ENCODE measurements around the gene ZC3H15.
"Not testable (repeated sequence)": the region's sequence is repeated elsewhere in the genome, so short reads cannot be mapped to it uniquely, and the experiment has no call there.

ZC3H15 gene

DNA sequence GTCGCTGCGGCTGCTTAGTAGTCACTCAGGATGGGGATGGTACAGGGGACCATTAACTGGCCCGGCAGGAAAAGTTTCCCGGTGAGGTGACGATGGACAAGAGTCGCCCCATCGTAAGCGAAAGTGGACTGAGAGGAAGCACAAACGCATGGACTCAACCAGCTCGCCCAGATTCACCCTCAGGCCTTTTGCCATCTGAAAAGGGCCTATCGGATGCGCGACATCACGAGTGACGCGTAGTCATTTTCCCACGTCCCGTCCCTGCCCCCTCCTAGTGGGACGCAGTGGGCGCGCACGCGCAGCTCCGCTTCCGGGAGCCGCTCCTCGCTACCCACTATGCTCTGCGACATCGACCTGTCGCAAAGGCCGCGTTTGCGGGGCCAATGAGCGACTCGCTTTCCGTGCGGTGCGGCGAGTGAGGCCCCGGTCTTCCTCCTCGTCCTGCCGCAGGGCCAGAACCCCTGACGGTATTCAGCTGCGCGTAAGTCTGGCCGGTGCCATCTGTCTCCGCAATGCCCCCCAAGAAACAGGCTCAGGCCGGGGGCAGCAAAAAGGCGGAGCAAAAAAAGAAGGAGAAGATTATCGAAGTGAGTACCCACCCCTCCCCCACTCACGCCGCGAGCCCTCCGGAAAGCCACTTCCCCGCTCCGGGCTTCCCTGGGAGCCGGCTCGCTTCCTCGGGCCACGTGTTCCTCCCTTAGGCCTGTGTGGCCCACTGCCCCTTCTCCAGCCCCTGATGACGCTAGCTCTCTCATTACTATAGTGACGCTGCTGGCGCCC, at the start of gene ZC3H15:
ZC3H15 (plus strand) TSS at position 390 of the 780 bp plus-strand sequence; CDS start at position 513, 123 bp downstream.
- peak; percentile 96 for DNase-seq (ENCODE audit: low read depth)

DNA sequence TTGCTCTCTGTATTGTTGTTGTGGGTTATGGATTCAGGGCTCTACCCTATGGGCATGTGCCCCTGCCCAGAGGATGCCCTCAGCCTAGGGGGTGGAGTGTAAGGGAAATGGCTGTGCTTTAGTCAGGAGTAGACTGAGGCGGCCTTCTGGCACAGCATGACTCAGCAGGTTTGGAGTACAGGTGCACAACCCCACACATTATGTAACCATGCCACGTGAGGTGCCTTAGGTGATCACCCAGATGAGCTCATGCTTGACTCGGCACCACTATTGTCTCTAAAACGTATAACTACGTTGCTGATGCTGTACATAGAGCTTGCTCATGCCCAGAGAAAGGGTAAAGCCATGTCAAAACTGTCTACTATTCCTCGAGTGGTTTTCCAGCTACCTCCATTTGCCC, 48.3 kb upstream of the ZC3H15 start:
- no peak for DNase-seq (ENCODE audit: low read depth)

DNA sequence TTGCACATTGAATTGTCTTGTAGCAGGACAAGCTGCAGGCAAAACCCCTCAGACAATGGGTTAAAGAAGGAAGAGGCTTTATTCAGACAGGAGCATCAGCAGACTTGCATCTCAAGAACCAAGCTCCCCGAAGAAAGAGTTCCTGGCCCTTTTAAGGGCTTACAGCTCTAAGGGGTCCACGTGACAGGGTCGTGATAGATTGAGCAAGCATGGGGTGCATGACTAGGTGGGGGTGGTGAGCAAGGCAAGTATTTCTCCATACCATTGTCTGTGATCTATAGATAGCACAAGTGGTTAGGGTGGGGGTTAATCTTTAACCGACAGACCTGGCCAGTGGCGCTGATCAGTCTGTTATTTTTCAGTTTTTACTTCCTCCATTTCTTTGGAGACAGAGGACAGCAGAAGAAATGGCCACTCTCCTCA, 46.4 kb upstream of the ZC3H15 start:
- not testable (repeated sequence) for DNase-seq (ENCODE audit: low read depth)

DNA sequence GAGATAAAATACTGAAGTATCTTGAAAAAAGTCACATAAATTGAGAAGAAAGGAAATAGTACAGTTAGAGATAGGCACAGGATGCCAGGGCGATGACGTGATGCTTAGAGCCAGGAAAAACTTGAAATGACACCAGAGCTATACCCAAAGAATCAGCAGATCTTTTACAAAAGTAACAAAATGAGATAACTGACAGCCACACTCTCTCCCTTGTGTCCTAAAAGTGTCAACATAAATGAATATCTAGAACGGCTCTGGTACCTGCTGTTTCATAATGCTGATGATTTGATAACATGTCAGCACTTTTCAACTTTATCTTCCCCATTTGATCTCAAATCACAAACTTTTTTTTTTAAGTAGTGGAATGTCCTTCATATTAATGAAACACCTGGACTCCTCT, 45.6 kb upstream of the ZC3H15 start:
- DNase-seq (ENCODE audit: low read depth), result no peak

DNA sequence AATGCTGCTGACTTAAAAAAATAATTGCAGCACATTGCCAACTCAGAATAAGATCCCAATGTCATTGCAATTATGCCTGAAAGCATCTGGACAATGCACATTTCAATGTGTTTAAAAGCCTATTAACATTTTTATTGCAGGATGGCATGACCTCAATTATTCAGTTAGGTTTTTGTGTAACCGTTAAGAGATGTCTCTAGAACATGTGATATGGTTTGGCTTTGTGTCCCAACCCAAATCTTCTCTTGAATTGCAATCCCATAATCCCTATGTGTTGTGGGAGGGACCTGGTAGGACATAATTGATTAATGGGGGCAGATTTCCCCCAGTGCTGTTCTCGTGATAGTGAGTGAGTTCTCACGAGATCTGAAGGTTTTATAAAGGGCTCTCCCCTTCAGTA, 43.2 kb upstream of the ZC3H15 start:
- no peak for DNase-seq (ENCODE audit: low read depth)

DNA sequence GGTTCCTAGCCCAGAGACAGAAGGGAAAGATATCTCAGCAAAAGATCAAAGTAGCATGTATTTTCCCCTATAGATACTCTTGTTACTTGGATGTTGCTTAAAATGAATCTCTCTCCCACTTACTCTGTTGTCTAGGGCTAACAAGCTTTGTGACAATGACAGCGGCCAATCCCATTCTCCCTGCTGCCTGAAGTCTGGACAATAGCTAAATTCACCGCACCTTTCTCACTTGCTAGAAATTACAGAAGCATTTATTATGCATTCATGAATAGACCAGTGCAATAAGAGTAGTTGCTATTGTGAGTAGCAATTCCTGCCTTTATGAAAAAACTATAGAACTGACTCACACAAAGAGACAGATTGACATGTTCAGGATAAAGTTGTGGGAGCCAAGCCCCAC, 42.2 kb upstream of the ZC3H15 start:
- DNase-seq (ENCODE audit: low read depth), result no peak

DNA sequence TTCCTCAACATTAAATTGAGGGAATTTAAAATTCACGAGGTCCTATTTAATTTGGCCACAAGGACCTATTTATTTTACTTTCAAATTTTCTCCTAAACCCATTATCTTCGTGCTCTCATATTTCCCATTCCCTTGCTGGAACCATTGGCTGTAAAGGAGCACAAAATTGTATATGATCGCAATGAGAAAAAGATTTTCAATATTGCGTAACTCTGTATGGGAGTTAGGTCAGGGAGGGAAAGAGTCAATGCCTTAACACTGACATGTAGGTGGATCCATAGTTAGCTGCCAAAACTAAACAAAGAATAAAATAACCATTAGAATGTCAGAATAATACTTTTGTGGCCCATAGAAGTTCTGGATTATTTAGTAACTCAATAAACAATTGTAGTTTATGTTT, 40.6 kb upstream of the ZC3H15 start:
- DNase-seq (ENCODE audit: low read depth), result no peak

DNA sequence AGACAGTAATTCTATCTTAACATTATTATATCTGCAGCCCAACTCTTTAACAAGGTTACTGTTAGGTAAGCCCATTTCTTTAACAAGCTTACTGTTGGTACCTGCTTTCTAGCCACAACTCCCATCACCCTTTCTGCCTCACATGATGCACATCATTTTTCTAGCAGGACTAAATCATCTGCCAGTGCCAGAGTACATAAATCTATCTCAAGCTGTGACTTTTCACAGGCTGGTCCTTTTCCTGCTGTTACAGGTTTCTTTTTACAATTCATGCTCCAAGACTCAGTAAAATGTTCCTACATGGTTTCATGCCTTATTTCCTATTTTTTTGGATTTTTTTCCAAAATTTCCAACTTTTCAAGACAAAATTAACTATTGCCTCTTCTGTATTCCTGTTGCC, 30.4 kb upstream of the ZC3H15 start:
- no peak for DNase-seq (ENCODE audit: low read depth)

DNA sequence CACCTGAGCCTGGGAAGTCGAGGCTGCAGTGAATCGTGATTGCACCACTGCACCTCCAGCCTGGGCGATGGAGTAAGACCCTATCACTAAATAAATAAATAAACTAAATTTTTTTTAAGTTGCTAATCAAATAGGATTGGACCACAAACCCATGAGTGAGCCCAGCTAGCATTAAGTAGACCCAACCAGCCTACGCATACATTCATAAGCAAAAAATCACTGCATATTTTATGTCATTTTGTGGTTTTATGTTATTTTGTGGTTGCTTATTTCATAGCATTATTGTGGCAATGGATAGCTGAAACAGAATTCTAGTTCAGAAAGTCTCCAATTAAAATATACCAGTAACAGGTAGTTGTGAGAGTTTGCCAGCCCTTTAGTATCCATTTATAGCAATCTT, 29.1 kb upstream of the ZC3H15 start:
- no peak for DNase-seq (ENCODE audit: low read depth)

DNA sequence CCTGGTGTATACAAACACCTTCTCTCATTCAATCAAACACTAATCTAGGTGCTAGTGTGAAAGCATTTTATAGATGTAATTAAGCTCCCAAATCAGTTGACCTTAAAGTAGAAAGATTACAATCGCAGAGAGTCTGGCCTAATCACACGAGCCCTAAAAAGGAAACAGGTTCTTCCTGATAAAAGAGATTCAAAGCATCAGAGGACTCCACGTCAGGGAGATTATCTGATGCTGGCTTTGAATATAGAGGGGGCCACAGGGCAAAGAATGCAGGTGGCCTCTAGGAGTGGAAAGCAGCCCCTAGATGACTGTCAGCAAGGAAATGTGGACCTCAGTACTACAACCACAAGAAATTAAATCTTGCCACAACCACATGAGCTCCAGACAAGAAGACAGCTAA, 28.2 kb upstream of the ZC3H15 start:
- no peak for DNase-seq (ENCODE audit: low read depth)

DNA sequence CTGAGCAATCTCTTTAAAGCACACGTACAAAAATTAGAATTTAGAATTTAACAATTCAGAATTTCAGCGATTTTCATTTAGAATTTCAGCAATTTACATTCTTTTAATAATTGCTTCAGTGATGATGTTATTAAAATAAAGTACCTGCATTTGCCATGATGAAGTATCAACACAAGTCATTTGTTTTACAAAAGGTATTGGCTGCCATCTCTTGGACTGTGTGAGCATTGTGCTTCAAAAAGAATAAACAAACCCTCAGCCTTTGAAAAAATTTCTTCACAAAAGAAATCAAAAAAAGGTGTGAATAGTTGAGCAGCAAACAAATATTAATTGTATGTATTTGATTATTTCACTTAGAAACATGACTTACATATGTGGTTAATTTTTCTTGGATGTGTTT, 27.1 kb upstream of the ZC3H15 start:
- no peak for DNase-seq (ENCODE audit: low read depth)

DNA sequence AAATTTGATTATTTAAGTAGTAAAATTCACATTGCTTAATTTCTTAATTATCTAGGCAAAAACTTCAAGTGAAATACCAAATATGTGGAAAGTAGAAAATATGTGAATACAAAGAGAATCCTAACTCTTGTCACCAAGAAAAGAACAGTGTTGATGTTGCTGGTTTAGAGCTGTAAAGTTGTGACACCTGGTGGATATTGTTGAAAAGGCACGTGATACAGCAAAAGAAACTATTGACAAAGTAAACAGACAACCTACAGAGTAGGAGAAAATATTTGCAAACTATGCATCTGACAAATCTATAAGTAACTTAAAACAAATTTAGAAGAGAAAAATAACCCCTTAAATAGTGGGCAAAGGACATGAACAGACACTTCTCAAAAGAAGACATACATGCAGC, 25.6 kb upstream of the ZC3H15 start:
- no peak for DNase-seq (ENCODE audit: low read depth)

DNA sequence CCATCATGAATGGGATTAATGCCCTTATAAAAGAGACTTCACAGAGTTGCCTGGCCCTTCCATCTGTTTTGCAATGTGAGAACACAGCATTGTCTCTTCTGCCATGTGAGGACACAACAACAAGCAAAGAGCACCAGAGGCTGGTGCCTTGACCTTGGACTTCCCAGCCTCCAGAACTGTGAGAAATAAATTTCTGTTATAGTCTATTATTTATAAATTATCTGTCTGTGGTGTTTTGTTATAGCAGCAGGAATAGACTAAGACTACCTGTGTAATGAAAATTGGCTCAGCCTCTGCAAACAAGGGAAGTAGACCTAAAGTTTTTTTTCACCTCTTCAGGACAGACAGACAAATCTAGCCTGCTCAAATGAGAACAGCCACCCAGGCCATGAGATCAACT, 19.3 kb upstream of the ZC3H15 start:
- DNase-seq (ENCODE audit: low read depth), result no peak

DNA sequence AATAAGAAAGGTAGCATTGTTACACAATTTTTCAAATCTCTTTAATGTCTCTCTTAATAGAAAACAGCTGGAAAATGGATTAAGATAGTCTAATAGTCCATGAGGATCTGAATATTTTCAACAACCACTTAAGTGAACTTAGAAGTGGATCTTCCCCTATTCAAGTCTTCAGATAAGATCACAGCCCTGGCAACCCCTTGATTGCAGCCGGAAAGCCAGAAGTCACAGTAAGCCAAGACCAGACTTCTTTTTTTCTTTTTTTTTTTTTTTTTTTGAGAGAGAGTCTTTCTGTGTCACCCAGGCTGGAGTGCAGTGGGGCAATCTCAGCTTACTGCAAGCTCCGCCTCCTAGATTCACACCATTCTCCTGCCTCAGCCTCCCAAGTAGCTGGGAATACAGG, 18.6 kb upstream of the ZC3H15 start:
- DNase-seq (ENCODE audit: low read depth), result no peak

DNA sequence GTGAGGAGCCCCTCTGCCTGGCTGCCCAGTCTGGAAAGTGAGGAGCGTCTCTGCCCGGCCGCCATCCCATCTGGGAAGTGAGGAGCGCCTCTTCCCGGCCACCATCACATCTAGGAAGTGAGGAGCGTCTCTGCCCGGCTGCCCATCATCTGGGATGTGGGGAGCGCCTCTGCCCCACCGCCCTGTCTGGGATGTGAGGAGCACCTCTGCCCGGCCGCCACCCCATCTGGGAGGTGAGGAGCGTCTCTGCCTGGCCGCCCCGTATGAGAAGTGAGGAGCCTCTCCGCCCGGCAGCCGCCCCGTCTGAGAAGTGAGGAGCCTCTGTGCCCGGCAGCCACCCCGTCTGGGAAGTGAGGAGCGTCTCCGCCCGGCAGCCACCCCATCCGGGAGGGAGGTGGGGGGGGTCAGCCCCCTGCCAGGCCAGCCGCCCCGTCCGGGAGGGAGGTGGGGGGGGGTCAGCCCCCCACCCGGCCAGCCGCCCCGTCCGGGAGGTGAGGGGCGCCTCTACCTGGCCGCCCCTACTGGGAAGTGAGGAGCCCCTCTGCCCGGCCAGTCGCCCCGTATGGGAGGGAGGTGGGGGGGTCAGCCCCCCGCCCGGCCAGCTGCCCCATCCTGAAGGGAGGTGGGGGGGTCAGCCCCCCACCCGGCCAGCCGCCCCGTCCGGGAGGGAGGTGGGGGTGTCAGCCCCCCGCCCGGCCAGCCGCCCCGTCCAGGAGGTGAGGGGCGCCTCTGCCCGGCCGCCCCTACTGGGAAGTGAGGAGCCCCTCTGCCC, 13.2 kb upstream of the ZC3H15 start:
- not testable (repeated sequence) for DNase-seq (ENCODE audit: low read depth)

DNA sequence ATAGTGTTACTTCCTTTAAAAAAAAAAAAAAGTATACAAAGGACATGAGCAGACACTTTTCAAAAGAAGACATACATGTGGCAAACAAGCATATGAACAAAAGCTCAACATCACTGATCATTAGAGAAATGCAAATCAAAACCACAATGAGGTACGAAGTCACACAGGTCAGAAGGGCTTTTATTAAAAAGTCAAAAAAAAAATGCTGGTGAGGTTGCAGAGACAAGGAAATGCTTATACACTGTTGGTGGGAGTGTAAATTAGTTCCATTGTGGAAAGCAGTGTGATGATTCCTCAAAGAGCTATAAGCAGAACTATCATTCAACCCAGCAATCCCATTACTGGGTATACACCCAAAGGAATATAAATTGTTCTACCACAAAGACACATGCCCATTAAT, 11.8 kb upstream of the ZC3H15 start:
- not testable (repeated sequence) for DNase-seq (ENCODE audit: low read depth)

DNA sequence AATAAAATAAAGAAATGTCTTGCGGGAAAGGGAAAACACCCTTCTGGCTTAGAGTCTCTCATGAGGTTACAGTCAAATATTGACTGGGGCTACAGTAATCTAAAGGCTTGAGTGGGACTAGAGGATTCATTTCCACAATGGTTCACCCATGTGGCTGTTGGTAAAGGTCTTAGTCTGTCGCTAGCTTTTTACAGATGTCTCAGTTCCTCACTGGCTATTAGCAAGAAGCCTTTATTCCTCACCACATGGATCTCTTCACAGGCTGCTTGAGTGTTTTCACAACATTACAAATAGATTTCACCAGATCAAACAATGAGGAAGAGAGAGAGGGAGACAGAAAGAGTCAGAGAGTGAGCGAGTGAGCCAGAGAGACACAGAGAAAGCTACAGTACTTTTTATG, 8.3 kb upstream of the ZC3H15 start:
- no peak for DNase-seq (ENCODE audit: low read depth)

DNA sequence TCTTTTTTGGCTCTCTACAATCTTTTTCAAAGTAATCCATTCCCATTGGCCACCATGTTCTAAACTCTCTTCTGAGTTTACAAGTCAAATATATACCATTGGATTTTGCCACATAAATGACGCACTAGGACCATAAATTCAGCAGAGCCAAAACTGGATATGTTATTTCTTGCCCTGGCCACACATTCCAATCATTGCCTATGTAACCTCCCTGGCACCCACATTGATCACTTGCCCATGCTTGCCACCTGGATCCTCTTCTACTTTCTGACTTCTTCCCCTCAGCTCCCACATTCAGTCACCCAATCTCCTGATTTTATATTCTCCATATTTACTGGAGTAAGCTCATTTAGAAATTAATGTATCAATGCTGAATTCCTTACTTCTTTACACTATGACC, 5.1 kb upstream of the ZC3H15 start:
- no peak for DNase-seq (ENCODE audit: low read depth)

DNA sequence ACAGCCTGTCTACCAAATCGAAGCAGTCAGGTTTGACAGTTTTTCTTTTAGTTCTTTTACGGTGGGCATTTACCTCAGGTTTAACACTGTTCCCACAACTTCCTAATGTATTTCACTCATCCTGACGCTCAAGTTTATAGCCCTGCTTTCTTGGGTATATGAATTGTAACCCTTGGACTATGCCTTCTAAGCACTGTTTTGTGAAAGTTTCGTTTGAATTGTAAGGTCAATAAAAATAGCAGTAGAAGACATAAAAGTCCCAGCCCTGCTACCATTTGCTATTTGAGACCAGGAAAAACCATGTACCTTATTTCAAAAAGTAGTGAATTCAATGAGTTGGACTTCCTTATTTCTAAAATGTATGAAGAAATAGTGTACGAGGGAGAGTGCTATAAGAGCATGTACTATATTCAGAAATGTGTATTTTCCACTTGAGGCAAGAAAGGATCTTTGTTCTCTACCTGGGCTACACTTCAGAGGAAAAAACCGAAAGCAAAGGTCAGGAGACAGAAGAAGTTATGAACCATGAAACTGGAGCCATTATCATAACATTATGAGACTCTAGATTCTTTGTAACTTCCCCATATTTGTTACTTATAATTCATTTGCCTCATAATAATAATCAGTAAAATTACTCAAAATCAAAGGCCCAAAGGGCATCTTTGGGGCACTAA, 1.9 kb upstream of the ZC3H15 start:
- DNase-seq (ENCODE audit: low read depth), result no peak

DNA sequence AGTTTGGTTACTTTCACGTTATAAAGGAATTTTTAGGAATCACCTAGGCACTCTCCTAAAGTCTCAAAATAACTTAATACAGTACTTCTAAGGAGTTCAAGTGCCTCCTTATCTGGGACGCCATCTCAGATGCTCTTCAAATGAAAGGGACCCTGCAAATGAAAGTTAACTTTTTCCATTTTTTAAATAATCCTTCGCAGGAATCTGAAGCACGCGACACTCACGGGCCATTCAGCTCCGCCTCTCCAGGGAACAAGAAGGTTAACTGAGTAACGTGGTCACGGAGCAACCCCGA, 537 bp upstream of the ZC3H15 start:
- DNase-seq (ENCODE audit: low read depth), result no peak

DNA sequence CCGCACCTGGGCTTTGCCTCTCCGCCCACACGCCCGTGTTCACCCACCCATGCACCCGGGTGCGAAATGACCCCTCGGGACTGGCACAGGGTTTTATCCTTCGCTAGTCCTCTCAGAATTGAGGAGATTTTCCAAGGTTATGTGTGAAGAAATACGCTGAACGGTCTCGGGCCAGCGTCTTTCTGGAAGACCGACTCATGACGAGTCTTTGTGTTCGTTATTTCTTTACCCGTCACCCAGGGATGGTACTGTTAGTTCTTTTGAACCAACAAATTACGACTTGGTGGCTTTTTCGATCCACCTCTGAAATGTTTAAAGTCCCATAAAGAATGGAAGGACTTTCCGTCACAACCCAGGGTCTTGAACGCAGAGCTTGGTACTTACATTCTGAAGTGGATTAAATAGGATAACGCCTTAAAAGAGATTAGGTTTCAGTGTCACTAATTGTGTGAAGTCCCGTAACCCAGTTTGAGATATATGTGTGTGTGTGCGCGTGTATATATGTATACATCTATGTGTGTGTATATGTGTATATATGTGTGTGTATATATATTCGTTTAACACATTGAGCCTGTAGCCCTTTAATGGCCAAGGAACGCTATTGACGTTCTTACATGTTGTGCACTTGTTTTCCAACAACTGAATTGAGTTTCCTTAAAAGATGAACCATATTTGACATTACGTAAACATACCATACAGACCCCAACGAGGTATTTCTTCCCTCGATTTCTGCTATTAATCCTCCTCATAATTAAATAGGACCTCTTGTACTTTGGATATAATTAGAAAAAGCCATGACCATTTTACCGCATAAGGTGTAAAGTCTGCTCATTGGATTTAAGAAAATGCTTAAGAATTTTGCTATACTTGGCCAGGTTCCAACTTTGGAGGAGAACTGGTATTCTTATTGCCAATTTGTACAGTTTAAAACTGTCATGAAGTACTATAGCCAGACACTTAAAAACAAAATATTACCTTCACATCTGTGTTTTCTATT, 889 bp downstream of the ZC3H15 start:
- DNase-seq (ENCODE audit: low read depth), result no peak

DNA sequence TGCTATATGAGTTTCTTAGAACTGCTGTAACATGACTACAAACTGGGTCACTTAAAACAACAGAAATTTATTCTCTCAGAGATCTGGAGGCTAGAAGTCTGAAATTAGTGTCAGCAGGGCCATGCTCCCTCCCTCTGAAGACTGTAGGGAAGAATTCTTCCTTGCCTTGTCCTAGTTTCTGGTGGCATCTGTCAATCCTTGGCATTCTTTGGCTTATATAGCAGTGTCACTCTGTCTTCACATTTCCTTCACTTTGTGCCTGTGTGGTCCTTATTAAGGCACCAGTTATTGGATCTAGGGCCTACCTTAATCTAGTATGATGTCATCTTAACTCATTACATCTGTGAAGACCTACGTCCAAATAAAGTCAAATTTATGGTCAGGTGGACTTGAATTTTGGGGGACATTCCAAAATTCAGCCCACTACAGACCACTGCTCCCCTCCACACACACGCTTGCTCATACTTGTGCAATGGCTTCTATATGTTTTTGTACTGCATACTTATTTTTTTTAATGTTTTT, 7.6 kb downstream of the ZC3H15 start:
- no peak for DNase-seq (ENCODE audit: low read depth)

All from stimulated activated CD8-positive, alpha-beta memory T cell treated with anti-CD3 and anti-CD28 coated beads, Interleukin-12 subunit alpha, Interleukin-12 subunit beta, amount 100 ng/mL, for 4 hours (primary cell).